ENCODE data around the gene HSPBP1. TPM values are rescaled to one million over a fixed set of nuclear protein-coding genes. Genes with fewer than 3 reads are reported as not detected.

The HSPBP1 gene
- total RNA-seq, 1 donor, result 25.0 TPM

DNA sequence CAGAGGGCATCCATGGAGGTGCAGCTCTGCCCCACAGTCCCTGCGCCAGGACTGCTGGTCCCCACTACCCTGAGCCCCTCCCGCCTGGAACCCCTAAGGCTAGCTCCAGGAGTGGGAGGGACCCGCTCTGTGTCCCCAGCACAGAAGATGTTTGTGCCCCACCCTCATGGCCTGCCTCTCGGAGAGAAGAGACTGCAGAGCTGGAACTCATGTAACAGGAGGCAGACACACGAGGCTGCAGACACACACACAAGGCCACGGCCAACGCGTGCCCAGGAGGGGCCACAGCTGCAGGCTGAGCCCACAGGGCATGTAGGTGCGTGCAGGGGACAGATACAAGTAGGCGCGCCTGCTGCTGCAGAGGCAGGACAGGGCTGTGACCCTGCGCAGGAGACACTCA lies 40.9 kb downstream of the HSPBP1 start:
- TF ChIP-seq, protein P1, sequence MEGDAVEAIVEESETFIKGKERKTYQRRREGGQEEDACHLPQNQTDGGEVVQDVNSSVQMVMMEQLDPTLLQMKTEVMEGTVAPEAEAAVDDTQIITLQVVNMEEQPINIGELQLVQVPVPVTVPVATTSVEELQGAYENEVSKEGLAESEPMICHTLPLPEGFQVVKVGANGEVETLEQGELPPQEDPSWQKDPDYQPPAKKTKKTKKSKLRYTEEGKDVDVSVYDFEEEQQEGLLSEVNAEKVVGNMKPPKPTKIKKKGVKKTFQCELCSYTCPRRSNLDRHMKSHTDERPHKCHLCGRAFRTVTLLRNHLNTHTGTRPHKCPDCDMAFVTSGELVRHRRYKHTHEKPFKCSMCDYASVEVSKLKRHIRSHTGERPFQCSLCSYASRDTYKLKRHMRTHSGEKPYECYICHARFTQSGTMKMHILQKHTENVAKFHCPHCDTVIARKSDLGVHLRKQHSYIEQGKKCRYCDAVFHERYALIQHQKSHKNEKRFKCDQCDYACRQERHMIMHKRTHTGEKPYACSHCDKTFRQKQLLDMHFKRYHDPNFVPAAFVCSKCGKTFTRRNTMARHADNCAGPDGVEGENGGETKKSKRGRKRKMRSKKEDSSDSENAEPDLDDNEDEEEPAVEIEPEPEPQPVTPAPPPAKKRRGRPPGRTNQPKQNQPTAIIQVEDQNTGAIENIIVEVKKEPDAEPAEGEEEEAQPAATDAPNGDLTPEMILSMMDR (IDR thresholded peaks at IDR 0.05; ENCODE audit: insufficient read depth, low read depth, low read length), result no peak
- no peak overlapping the region for H3K4me3 ChIP-seq (ENCODE audit: low read depth, low read length)

GRCh38 chr19:55238030-55238429 lies 41.9 kb downstream of the HSPBP1 start:
- TF ChIP-seq, protein P1 (IDR thresholded peaks at IDR 0.05; ENCODE audit: insufficient read depth, low read depth, low read length), result no peak
- DNase-seq (ENCODE audit: low read depth), result no peak

More for the DNA sequence above, 40.9 kb downstream of the HSPBP1 start:
- no peak for DNase-seq (ENCODE audit: low read depth)

DNA sequence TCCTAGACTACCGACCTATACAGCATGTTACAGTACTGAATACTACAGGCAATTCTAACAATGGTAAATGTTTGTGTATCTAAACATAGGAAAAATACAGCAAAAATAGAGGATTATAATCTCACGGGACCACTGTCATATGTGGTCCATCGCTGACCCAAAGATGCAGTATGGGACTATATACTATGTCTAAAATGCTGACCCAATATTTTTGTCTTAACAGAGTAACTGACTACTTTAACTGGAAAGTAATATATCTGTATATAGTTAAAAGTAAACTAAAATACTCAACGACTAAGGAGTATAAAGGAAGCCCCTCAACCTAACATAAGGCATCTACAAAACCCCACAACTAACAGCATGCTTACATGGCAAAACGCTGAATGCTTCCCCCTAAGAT lies 46.9 kb downstream of the HSPBP1 start:
- TF ChIP-seq, protein P1 (IDR thresholded peaks at IDR 0.05; ENCODE audit: insufficient read depth, low read depth, low read length), result no peak
- H3K4me3 ChIP-seq (ENCODE audit: low read depth, low read length), result no peak overlapping the region
- no peak for DNase-seq (ENCODE audit: low read depth)

More at GRCh38 chr19:55238030-55238429, 41.9 kb downstream of the HSPBP1 start:
- H3K4me3 ChIP-seq (ENCODE audit: low read depth, low read length), result no peak overlapping the region

- H3K4me3 ChIP-seq (ENCODE audit: low read depth, low read length), result no peak overlapping the region
- TF ChIP-seq, protein P1 (IDR thresholded peaks at IDR 0.05; ENCODE audit: insufficient read depth, low read depth, low read length), result no peak
- DNase-seq (ENCODE audit: low read depth), result no peak
Observed at GRCh38 chr19:55232286-55232602, 47.7 kb downstream of the HSPBP1 start.

GRCh38 chr19:55231391-55232285 lies 48.3 kb downstream of the HSPBP1 start:
- H3K4me3 ChIP-seq (ENCODE audit: low read depth, low read length), result no peak overlapping the region
- DNase-seq (ENCODE audit: low read depth), result no peak
- TF ChIP-seq, protein P1 (IDR thresholded peaks at IDR 0.05; ENCODE audit: insufficient read depth, low read depth, low read length), result no peak

DNA sequence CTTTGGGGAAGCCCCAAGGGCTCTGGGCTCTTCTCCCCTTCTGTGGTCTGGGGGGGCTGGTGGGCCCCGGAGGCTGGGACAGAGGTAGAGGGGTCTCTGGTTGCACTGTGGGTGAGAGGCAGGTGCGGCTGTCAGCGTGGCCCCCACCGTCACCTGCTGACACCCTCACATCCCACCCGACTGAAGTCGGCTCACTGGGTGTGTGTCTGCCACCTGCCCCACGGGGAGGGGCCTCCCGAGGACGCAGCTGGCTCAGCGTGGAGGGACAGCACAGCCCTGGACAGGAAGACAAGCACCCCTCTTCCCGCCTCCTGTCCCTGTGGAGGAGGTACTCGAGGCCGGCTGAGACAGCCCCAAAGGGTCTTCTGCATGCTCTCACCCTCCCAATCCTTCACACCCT lies 49.1 kb downstream of the HSPBP1 start:
- TF ChIP-seq, protein P1 (IDR thresholded peaks at IDR 0.05; ENCODE audit: insufficient read depth, low read depth, low read length), result no peak
- H3K4me3 ChIP-seq (ENCODE audit: low read depth, low read length), result no peak overlapping the region
- DNase-seq (ENCODE audit: low read depth), result no peak

Measured in fibroblast of villous mesenchyme (primary cell).